Measurements from ENCODE around the gene JAG1. TPM values are rescaled to one million over a fixed set of nuclear protein-coding genes. Genes with fewer than 3 reads are reported as not detected.

Gene JAG1
- total RNA-seq, 1 experiment from 2014 or later: 45.2 TPM

GRCh38 chr20:10652185-10652584, 21.6 kb downstream of the JAG1 start (continued):
- no peak for TF ChIP-seq ARID4B (CRISPR knock-in tag; IDR thresholded peaks at IDR 0.05; ENCODE audit: borderline replicate concordance)

GRCh38 chr20:10651227-10651990, 22.4 kb downstream of the JAG1 start:
- no peak overlapping the region for H3K4me3 Mint-ChIP-seq
- H3K36me3 Mint-ChIP-seq: peaks cover 62% of the 10 kb centered on the region
- H3K4me1 Mint-ChIP-seq: peaks cover 86% of the 10 kb centered on the region
- TF ChIP-seq E2F4 (CRISPR knock-in tag; IDR thresholded peaks at IDR 0.05; ENCODE audit: borderline replicate concordance, low read depth) (no peak), USF1 (CRISPR knock-in tag; IDR thresholded peaks at IDR 0.05) (no peak), CDX4 (CRISPR knock-in tag; IDR thresholded peaks at IDR 0.05; ENCODE audit: borderline replicate concordance) (no peak), USF2 (CRISPR knock-in tag; IDR thresholded peaks at IDR 0.05) (no peak), ELF4 (CRISPR knock-in tag; IDR thresholded peaks at IDR 0.05; ENCODE audit: low read depth) (no peak), ZNF512 (CRISPR knock-in tag; IDR thresholded peaks at IDR 0.05; ENCODE audit: borderline replicate concordance) (no peak), ZNF423 (CRISPR knock-in tag; IDR thresholded peaks at IDR 0.05) (no peak), NFE2L1 (CRISPR knock-in tag; IDR thresholded peaks at IDR 0.05) (no peak), IRF1 (CRISPR knock-in tag; IDR thresholded peaks at IDR 0.05) (no peak), KAT7 (CRISPR knock-in tag; IDR thresholded peaks at IDR 0.05; ENCODE audit: borderline replicate concordance) (no peak), TCF7 (CRISPR knock-in tag; IDR thresholded peaks at IDR 0.05; ENCODE audit: low read depth) (no peak), FOXJ3 (CRISPR knock-in tag; IDR thresholded peaks at IDR 0.05; ENCODE audit: borderline replicate concordance) (no peak), JUN (CRISPR knock-in tag; IDR thresholded peaks at IDR 0.05) (no peak), CBFB (CRISPR knock-in tag; IDR thresholded peaks at IDR 0.05; ENCODE audit: low read depth) (no peak)
- ChIA-PET POLR2A (interaction anchor here (1.2 kb wide), 1 partner anchor 13 kb away, joined by 3 read pairs; no protein-coding TSS in a partner anchor), CTCF (no interaction called here)
- no peak for ATAC-seq
- H3K27me3 Mint-ChIP-seq (ENCODE audit: low read depth): no peaks in the 10 kb centered on the region
- DNase-seq (ENCODE audit: low spot score): no peak
- H3K27ac Mint-ChIP-seq: peak overlapping the region; percentile 64; the same call in 1 of the 2 replicates
- H3K9me3 Mint-ChIP-seq: no peaks in the 10 kb centered on the region
